ENCODE data around the gene TBL1Y. TPM values are rescaled to one million over a fixed set of nuclear protein-coding genes. Genes with fewer than 3 reads are reported as not detected.
"Not testable (repeated sequence)": the region's sequence is repeated elsewhere in the genome, so short reads cannot be mapped to it uniquely, and the experiment has no call there.

TBL1Y gene
- total and polyA plus RNA-seq, 2 donors (not counting 1 experiment from before 2014, with no cell fraction given) = not detected

DNA sequence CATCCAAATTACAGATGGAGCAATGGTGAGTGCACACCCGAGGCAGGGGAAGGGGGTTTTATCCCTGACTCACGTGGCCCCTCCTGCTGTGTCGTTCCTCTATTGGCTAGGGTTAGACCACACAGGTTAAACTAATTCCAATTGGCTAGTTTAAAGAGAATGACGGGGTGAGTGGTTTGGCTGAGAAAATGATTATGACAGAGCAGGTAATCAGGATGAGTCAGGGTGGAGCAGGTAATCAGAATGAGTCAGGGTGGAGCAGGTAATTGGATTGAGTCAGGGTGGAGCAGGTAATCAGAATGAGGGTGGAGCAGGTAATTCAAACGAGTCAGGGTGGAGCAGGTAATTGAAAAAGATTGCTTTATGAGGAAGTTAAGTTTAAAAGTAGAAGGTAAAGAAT, 146.4 kb downstream of the TBL1Y start:
- DNase-seq (no peak), ATAC-seq (ENCODE audit: low read depth) (no peak)
- Mint-ChIP-seq H3K27me3 (no peaks in the 10 kb centered on the region), H3K27ac (no peak overlapping the region), H3K4me3 (no peak overlapping the region), H3K4me1 (no peaks in the 10 kb centered on the region), H3K9me3 (ENCODE audit: insufficient read depth) (no peaks in the 10 kb centered on the region)
- no peak overlapping the region for H3K27ac ChIP-seq (ENCODE audit: low read length in 2 of 2)
- H3K79me2 ChIP-seq (ENCODE audit: control insufficient read depth, insufficient read depth, low read length) = no peaks in the 10 kb centered on the region
- H3K9me3 ChIP-seq (ENCODE audit: control extremely low read depth in 1 of 3, control insufficient read depth in 2 of 3, insufficient read depth in 1 of 3, low read length in 2 of 3) = no peaks in the 10 kb centered on the region
- no peaks in the 10 kb centered on the region for H4K20me1 ChIP-seq (ENCODE audit: control insufficient read depth, insufficient read depth, low read length, poor library complexity, severe bottlenecking)
- H3K9ac ChIP-seq (ENCODE audit: low read length) = no peak overlapping the region
- H3K36me3 ChIP-seq (replicated peaks in 1 of 2; ENCODE audit: control extremely low read depth in 1 of 2, control insufficient read depth in 1 of 2, extremely low read depth in 1 of 2, insufficient read depth in 2 of 2, low read length in 1 of 2) = no peaks in the 10 kb centered on the region
- ChIA-PET CTCF (no interaction called here), POLR2A (no interaction called here)
- H3K27me3 ChIP-seq (replicated peaks in 1 of 4; ENCODE audit: control extremely low read depth in 1 of 4, control insufficient read depth in 3 of 4, insufficient read depth in 4 of 4, low read length in 3 of 4) = no peaks in the 10 kb centered on the region
- TF ChIP-seq EZH2 (IDR thresholded peaks at IDR 0.05; ENCODE audit: borderline replicate concordance, insufficient read depth, low read depth, low read length, poor library complexity, severe bottlenecking) = no peak
- no peak for TF ChIP-seq CTCF (IDR thresholded peaks at IDR 0.05)
- no peak overlapping the region for H3K4me2 ChIP-seq (replicated peaks; ENCODE audit: low read depth, low read length, poor library complexity, severe bottlenecking)
- no peak overlapping the region for H2AFZ ChIP-seq (ENCODE audit: insufficient read depth, low read depth, low read length, poor library complexity, severe bottlenecking)
- no peak overlapping the region for H3K4me3 ChIP-seq (ENCODE audit: control extremely low read depth in 1 of 5, extremely low read depth in 1 of 5, insufficient read depth in 1 of 5, low read depth in 2 of 5, low read length in 4 of 5)
- no peaks in the 10 kb centered on the region for H3K4me1 ChIP-seq (ENCODE audit: control insufficient read depth in 2 of 2, insufficient read depth in 2 of 2, low read length in 2 of 2)
- intact Hi-C loops (cut with micrococcal nuclease) = no loop called here
- WGBS (ENCODE audit: insufficient coverage) = 100% methylated on average over 1 of the region's 5 CpGs

DNA sequence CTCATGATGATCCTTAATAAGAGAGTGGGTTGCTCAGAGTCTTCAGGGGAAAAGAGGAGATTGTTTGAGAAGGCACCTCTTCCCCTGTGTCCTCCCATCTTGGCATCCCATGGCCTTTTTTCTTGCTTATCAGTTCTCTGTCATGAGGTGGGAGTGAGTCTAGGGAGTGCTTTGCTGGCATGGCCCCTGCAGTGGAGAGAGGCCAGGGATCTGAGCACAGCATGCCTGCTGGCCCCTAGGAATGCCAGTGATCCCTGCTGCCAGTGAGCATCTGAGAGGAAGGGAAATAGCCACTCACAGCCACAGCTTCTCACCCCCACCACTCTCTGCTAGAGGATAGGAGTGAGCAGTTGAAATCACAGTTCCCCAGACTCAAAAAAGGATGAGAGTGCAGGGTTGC, 168.2 kb downstream of the TBL1Y start:
- CTCF ChIA-PET = no interaction called here
- Mint-ChIP-seq H3K4me3 (no peak overlapping the region), H3K4me1 (no peaks in the 10 kb centered on the region)

DNA sequence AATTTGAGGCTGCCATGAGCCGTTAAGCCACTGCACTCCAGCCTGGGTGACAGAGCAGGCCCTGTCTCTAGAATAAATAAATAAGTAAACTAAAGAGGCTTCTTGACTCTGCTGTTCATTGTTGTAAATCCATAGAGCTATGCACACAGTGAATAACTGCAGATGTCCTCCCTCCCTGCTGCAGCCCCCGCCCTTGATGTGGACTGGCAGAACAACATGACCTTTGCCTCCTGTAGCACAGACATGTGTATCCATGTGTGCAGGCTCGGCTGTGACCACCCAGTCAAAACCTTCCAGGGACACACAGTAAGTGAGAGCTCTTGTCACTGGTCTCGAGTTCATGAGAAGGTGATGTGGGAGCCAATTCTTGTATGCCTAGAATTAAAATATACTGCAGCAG, 170.1 kb downstream of the TBL1Y start:
- H2AFZ ChIP-seq (ENCODE audit: insufficient read depth, low read depth, low read length, poor library complexity, severe bottlenecking); H3K4me3 Mint-ChIP-seq; H3K9ac ChIP-seq (ENCODE audit: low read length); DNase-seq; POLR2A ChIA-PET; CTCF ChIA-PET; H3K27me3 Mint-ChIP-seq; H3K4me1 ChIP-seq (ENCODE audit: control insufficient read depth in 2 of 2, insufficient read depth in 2 of 2, low read length in 2 of 2); H3K36me3 ChIP-seq (replicated peaks in 1 of 2; ENCODE audit: control extremely low read depth in 1 of 2, control insufficient read depth in 1 of 2, extremely low read depth in 1 of 2, insufficient read depth in 2 of 2, low read length in 1 of 2); ATAC-seq (ENCODE audit: low read depth); H3K27ac ChIP-seq (ENCODE audit: low read length in 2 of 2); H4K20me1 ChIP-seq (ENCODE audit: control insufficient read depth, insufficient read depth, low read length, poor library complexity, severe bottlenecking); H3K27ac Mint-ChIP-seq; H3K4me3 ChIP-seq (ENCODE audit: control extremely low read depth in 1 of 5, extremely low read depth in 1 of 5, insufficient read depth in 1 of 5, low read depth in 2 of 5, low read length in 4 of 5); H3K4me1 Mint-ChIP-seq; H3K4me2 ChIP-seq (replicated peaks; ENCODE audit: low read depth, low read length, poor library complexity, severe bottlenecking); H3K9me3 ChIP-seq (ENCODE audit: control extremely low read depth in 1 of 3, control insufficient read depth in 2 of 3, insufficient read depth in 1 of 3, low read length in 2 of 3); intact Hi-C loops (cut with micrococcal nuclease); H3K27me3 ChIP-seq (replicated peaks in 1 of 4; ENCODE audit: control extremely low read depth in 1 of 4, control insufficient read depth in 3 of 4, insufficient read depth in 4 of 4, low read length in 3 of 4); H3K9me3 Mint-ChIP-seq (ENCODE audit: insufficient read depth); H3K79me2 ChIP-seq (ENCODE audit: control insufficient read depth, insufficient read depth, low read length): not testable (repeated sequence)
- 90% methylated on average over 2 of the region's 4 CpGs for WGBS (ENCODE audit: insufficient coverage)

More for the DNA sequence above, 168.2 kb downstream of the TBL1Y start:
- H3K4me3 ChIP-seq (ENCODE audit: control extremely low read depth in 1 of 5, extremely low read depth in 1 of 5, insufficient read depth in 1 of 5, low read depth in 2 of 5, low read length in 4 of 5) = no peak overlapping the region
- ATAC-seq (ENCODE audit: low read depth) = no peak
- DNase-seq = no peak
- no peak overlapping the region for H2AFZ ChIP-seq (ENCODE audit: insufficient read depth, low read depth, low read length, poor library complexity, severe bottlenecking)
- POLR2A ChIA-PET = no interaction called here
- no peaks in the 10 kb centered on the region for H3K9me3 Mint-ChIP-seq (ENCODE audit: insufficient read depth)
- no peaks in the 10 kb centered on the region for H3K36me3 ChIP-seq (replicated peaks in 1 of 2; ENCODE audit: control extremely low read depth in 1 of 2, control insufficient read depth in 1 of 2, extremely low read depth in 1 of 2, insufficient read depth in 2 of 2, low read length in 1 of 2)
- intact Hi-C loops (cut with micrococcal nuclease) = no loop called here
- no peak for TF ChIP-seq CTCF (IDR thresholded peaks at IDR 0.05)
- no peak for TF ChIP-seq EZH2 (IDR thresholded peaks at IDR 0.05; ENCODE audit: borderline replicate concordance, insufficient read depth, low read depth, low read length, poor library complexity, severe bottlenecking)
- H4K20me1 ChIP-seq (ENCODE audit: control insufficient read depth, insufficient read depth, low read length, poor library complexity, severe bottlenecking) = no peaks in the 10 kb centered on the region
- no peaks in the 10 kb centered on the region for H3K27me3 ChIP-seq (replicated peaks in 1 of 4; ENCODE audit: control extremely low read depth in 1 of 4, control insufficient read depth in 3 of 4, insufficient read depth in 4 of 4, low read length in 3 of 4)
- no peaks in the 10 kb centered on the region for H3K79me2 ChIP-seq (ENCODE audit: control insufficient read depth, insufficient read depth, low read length)
- no peak overlapping the region for H3K27ac Mint-ChIP-seq
- no peak overlapping the region for H3K27ac ChIP-seq (ENCODE audit: low read length in 2 of 2)
- no peaks in the 10 kb centered on the region for H3K4me1 ChIP-seq (ENCODE audit: control insufficient read depth in 2 of 2, insufficient read depth in 2 of 2, low read length in 2 of 2)
- no peak overlapping the region for H3K4me2 ChIP-seq (replicated peaks; ENCODE audit: low read depth, low read length, poor library complexity, severe bottlenecking)
- H3K9me3 ChIP-seq (ENCODE audit: control extremely low read depth in 1 of 3, control insufficient read depth in 2 of 3, insufficient read depth in 1 of 3, low read length in 2 of 3) = no peaks in the 10 kb centered on the region
- no peak overlapping the region for H3K9ac ChIP-seq (ENCODE audit: low read length)
- no peaks in the 10 kb centered on the region for H3K27me3 Mint-ChIP-seq
